Activated CD4-positive, alpha-beta T cell treated with anti-CD3 and anti-CD28 coated beads, Interleukin-2, amount 10 ng/mL, durations not matched to agents 7 days and 5 days (primary cell): ENCODE results near the gene ADAM23. TPM values are rescaled to one million over a fixed set of nuclear protein-coding genes. Genes with fewer than 3 reads are reported as not detected.

Experiments
- CTCF ChIA-PET: fragments of 350-600 bp; sonication (Branson Sonifier 250); formaldehyde crosslinking; loops from one replicate; lab custom pipeline; 2021; ENCODE audit warnings: antibody characterized with exemption; lab: Charles Lee
- POLR2A ChIA-PET: fragments of 350-600 bp; sonication (Branson Sonifier 250); formaldehyde crosslinking; loops from one replicate; lab custom pipeline; 2021; ENCODE audit warnings: antibody characterized with exemption; lab: Charles Lee
- DNase-seq: peaks from one replicate; pipeline ENCODE4 v3.0.0-alpha.2; 2020
- H3K27ac Mint-ChIP-seq: one replicate; pipeline ENCODE4 v1.8.0; 2021; ENCODE audit warnings: mild to moderate bottlenecking, moderate library complexity, mixed read lengths
- H3K27me3 Mint-ChIP-seq: one replicate; pipeline ENCODE4 v1.8.0; 2021; ENCODE audit warnings: mixed read lengths
- H3K36me3 Mint-ChIP-seq: one replicate; pipeline ENCODE4 v1.8.0; 2021; ENCODE audit warnings: low read depth, mixed read lengths
- H3K4me1 Mint-ChIP-seq: one replicate; pipeline ENCODE4 v1.8.0; 2021; ENCODE audit warnings: mixed read lengths
- H3K4me3 Mint-ChIP-seq: one replicate; pipeline ENCODE4 v1.8.0; 2021; ENCODE audit warnings: mild to moderate bottlenecking, moderate library complexity, mixed read lengths
- H3K9me3 Mint-ChIP-seq: one replicate; pipeline ENCODE4 v1.8.0; 2021; ENCODE audit warnings: mixed read lengths
- total RNA-seq, 2 experiments: library from RNA; stranded (reverse); gene quantifications; one replicate each; pipeline ENCODE4 v1.2.3, GENCODE V29; 2021

ADAM23 gene
- total RNA-seq, 2 experiments from 2014 or later = 0.75 to 0.89 TPM

- CTCF ChIA-PET = no interaction called here
- no peak overlapping the region for H3K4me3 Mint-ChIP-seq
Observed at GRCh38 chr2:206611191-206611590, 167.9 kb downstream of the ADAM23 start.

GRCh38 chr2:206611736-206612135, 168.4 kb downstream of the ADAM23 start:
- no peaks in the 10 kb centered on the region for H3K36me3 Mint-ChIP-seq
- CTCF ChIA-PET = no interaction called here
- POLR2A ChIA-PET = no interaction called here
- H3K27me3 Mint-ChIP-seq = no peaks in the 10 kb centered on the region
- no peaks in the 10 kb centered on the region for H3K9me3 Mint-ChIP-seq
- no peak overlapping the region for H3K27ac Mint-ChIP-seq
- no peak overlapping the region for H3K4me3 Mint-ChIP-seq
- H3K4me1 Mint-ChIP-seq = peaks cover 5% of the 10 kb centered on the region
- no peak for DNase-seq

More at GRCh38 chr2:206611191-206611590, 167.9 kb downstream of the ADAM23 start:
- Mint-ChIP-seq H3K27me3 (no peaks in the 10 kb centered on the region), H3K4me1 (peaks cover 5% of the 10 kb centered on the region), H3K36me3 (no peaks in the 10 kb centered on the region), H3K27ac (no peak overlapping the region), H3K9me3 (no peaks in the 10 kb centered on the region)
- DNase-seq = no peak
- POLR2A ChIA-PET = no interaction called here

- ChIA-PET CTCF (no interaction called here), POLR2A (no interaction called here)
- no peaks in the 10 kb centered on the region for H3K9me3 Mint-ChIP-seq
- H3K36me3 Mint-ChIP-seq = no peaks in the 10 kb centered on the region
- H3K27ac Mint-ChIP-seq = no peak overlapping the region
- H3K4me1 Mint-ChIP-seq = no peaks in the 10 kb centered on the region
- no peak overlapping the region for H3K4me3 Mint-ChIP-seq
- H3K27me3 Mint-ChIP-seq = peaks cover 5% of the 10 kb centered on the region
- no peak for DNase-seq
Observed at GRCh38 chr2:206614811-206615210, 171.5 kb downstream of the ADAM23 start.

GRCh38 chr2:206615417-206616089, 172.2 kb downstream of the ADAM23 start:
- CTCF ChIA-PET = no interaction called here

GRCh38 chr2:206616151-206616550, 172.8 kb downstream of the ADAM23 start:
- no peak overlapping the region for H3K4me3 Mint-ChIP-seq
- H3K27me3 Mint-ChIP-seq = peaks cover 5% of the 10 kb centered on the region
- DNase-seq = no peak
- no peaks in the 10 kb centered on the region for H3K4me1 Mint-ChIP-seq
- no peaks in the 10 kb centered on the region for H3K9me3 Mint-ChIP-seq
- CTCF ChIA-PET = no interaction called here
- H3K36me3 Mint-ChIP-seq = no peaks in the 10 kb centered on the region
- POLR2A ChIA-PET = no interaction called here
- no peak overlapping the region for H3K27ac Mint-ChIP-seq

More at GRCh38 chr2:206615417-206616089, 172.2 kb downstream of the ADAM23 start:
- Mint-ChIP-seq H3K36me3 (no peaks in the 10 kb centered on the region), H3K27ac (no peak overlapping the region), H3K4me3 (no peak overlapping the region), H3K27me3 (peaks cover 5% of the 10 kb centered on the region), H3K4me1 (no peaks in the 10 kb centered on the region), H3K9me3 (no peaks in the 10 kb centered on the region)
- DNase-seq = no peak
- POLR2A ChIA-PET = no interaction called here

- DNase-seq = no peak
- peaks cover 5% of the 10 kb centered on the region for H3K27me3 Mint-ChIP-seq
- H3K9me3 Mint-ChIP-seq = no peaks in the 10 kb centered on the region
- ChIA-PET POLR2A (interaction anchor here (0.6 kb wide), 1 partner anchor 1363 kb away, joined by 4 read pairs; no protein-coding TSS in a partner anchor), CTCF (interaction anchor here (0.7 to 1.1 kb wide), 2 partner anchors 22 to 34 kb away, joined by 3 to 4 read pairs; no protein-coding TSS in a partner anchor)
- no peak overlapping the region for H3K4me3 Mint-ChIP-seq
- no peaks in the 10 kb centered on the region for H3K4me1 Mint-ChIP-seq
- no peak overlapping the region for H3K27ac Mint-ChIP-seq
- H3K36me3 Mint-ChIP-seq = no peaks in the 10 kb centered on the region
Observed at GRCh38 chr2:206619011-206619410, 175.7 kb downstream of the ADAM23 start.

GRCh38 chr2:206626108-206626507, 182.8 kb downstream of the ADAM23 start:
- no peak for DNase-seq
- peaks cover 7% of the 10 kb centered on the region for H3K27me3 Mint-ChIP-seq
- CTCF ChIA-PET = no interaction called here
- no peaks in the 10 kb centered on the region for H3K4me1 Mint-ChIP-seq
- H3K4me3 Mint-ChIP-seq = no peak overlapping the region
- H3K36me3 Mint-ChIP-seq = no peaks in the 10 kb centered on the region
- POLR2A ChIA-PET = no interaction called here
- no peak overlapping the region for H3K27ac Mint-ChIP-seq
- no peaks in the 10 kb centered on the region for H3K9me3 Mint-ChIP-seq

GRCh38 chr2:206627632-206628031, 184.3 kb downstream of the ADAM23 start:
- peaks cover 11% of the 10 kb centered on the region for H3K27me3 Mint-ChIP-seq
- no peak overlapping the region for H3K27ac Mint-ChIP-seq
- no peaks in the 10 kb centered on the region for H3K36me3 Mint-ChIP-seq
- POLR2A ChIA-PET = no interaction called here
- CTCF ChIA-PET = interaction anchor here (0.6 to 1.1 kb wide), 2 partner anchors 12 to 372 kb away, joined by 3 read pairs; no protein-coding TSS in a partner anchor
- no peak for DNase-seq
- H3K4me1 Mint-ChIP-seq = no peaks in the 10 kb centered on the region
- no peaks in the 10 kb centered on the region for H3K9me3 Mint-ChIP-seq
- no peak overlapping the region for H3K4me3 Mint-ChIP-seq

- ChIA-PET CTCF (no interaction called here), POLR2A (no interaction called here)
- Mint-ChIP-seq H3K36me3 (no peaks in the 10 kb centered on the region), H3K9me3 (no peaks in the 10 kb centered on the region), H3K27ac (no peak overlapping the region), H3K4me3 (no peak overlapping the region), H3K4me1 (no peaks in the 10 kb centered on the region), H3K27me3 (peaks cover 19% of the 10 kb centered on the region)
- no peak for DNase-seq
Observed at GRCh38 chr2:206631340-206631739, 188.0 kb downstream of the ADAM23 start.

- Mint-ChIP-seq H3K9me3 (no peaks in the 10 kb centered on the region), H3K27ac (no peak overlapping the region), H3K4me1 (no peaks in the 10 kb centered on the region), H3K36me3 (no peaks in the 10 kb centered on the region), H3K4me3 (no peak overlapping the region), H3K27me3 (peaks cover 15% of the 10 kb centered on the region)
- ChIA-PET CTCF (no interaction called here), POLR2A (no interaction called here)
- no peak for DNase-seq
Observed at GRCh38 chr2:206635015-206635414, 191.7 kb downstream of the ADAM23 start.

GRCh38 chr2:206639636-206640035, 196.3 kb downstream of the ADAM23 start:
- ChIA-PET POLR2A (no interaction called here), CTCF (interaction anchor here (1.5 kb wide), 1 partner anchor 13 kb away, joined by 3 read pairs; no protein-coding TSS in a partner anchor)
- Mint-ChIP-seq H3K36me3 (no peaks in the 10 kb centered on the region), H3K27me3 (peaks cover 11% of the 10 kb centered on the region), H3K4me3 (no peak overlapping the region), H3K27ac (no peak overlapping the region), H3K4me1 (no peaks in the 10 kb centered on the region), H3K9me3 (no peaks in the 10 kb centered on the region)
- DNase-seq = no peak

- no peak overlapping the region for H3K27ac Mint-ChIP-seq
- no peaks in the 10 kb centered on the region for H3K4me1 Mint-ChIP-seq
- CTCF ChIA-PET = no interaction called here
- no peak for DNase-seq
- peaks cover 11% of the 10 kb centered on the region for H3K27me3 Mint-ChIP-seq
- H3K9me3 Mint-ChIP-seq = no peaks in the 10 kb centered on the region
- POLR2A ChIA-PET = no interaction called here
- no peaks in the 10 kb centered on the region for H3K36me3 Mint-ChIP-seq
- no peak overlapping the region for H3K4me3 Mint-ChIP-seq
Observed at GRCh38 chr2:206641226-206641625, 197.9 kb downstream of the ADAM23 start.

- ChIA-PET CTCF (no interaction called here), POLR2A (no interaction called here)
- H3K9me3 Mint-ChIP-seq = no peaks in the 10 kb centered on the region
- no peak within 1 kb of the TSS for H3K27ac Mint-ChIP-seq
- H3K4me1 Mint-ChIP-seq = no peaks in the 10 kb centered on the region
- peaks cover 13% of the 10 kb centered on the region for H3K27me3 Mint-ChIP-seq
- H3K36me3 Mint-ChIP-seq = no peaks in the 10 kb centered on the region
- H3K4me3 Mint-ChIP-seq = no peak within 1 kb of the TSS
- peak; percentile 55 for DNase-seq
Observed at GRCh38 chr2:206642075-206643025, 199.0 kb downstream of the ADAM23 start, which contains the start of gene FAM237A. TSS of gene FAM237A (plus strand) at chr2:206642487. CDS start at chr2:206644237, 1,750 bp downstream.
